Loucy (cell line): ENCODE results near the gene KLHL2.

ENCODE experiments used
- H2AFZ ChIP-seq: fragments of 200-600 bp; sonication (generic); 2 replicates; pipeline ENCODE4 v1.6.0; 2016; ENCODE audit warnings: antibody characterized with exemption, mild to moderate bottlenecking, low read length, moderate library complexity
- H3F3A ChIP-seq: fragments of 200-600 bp; 2 replicates; pipeline ENCODE4 v1.6.0; 2016; ENCODE audit warnings: antibody characterized with exemption, low read depth, mild to moderate bottlenecking
- H3K27me3 ChIP-seq: fragments of 200-600 bp; sonication (generic); 2 replicates; pipeline ENCODE4 v1.6.1; 2014; ENCODE audit warnings: low read length, mild to moderate bottlenecking; ENCODE audit not compliant: insufficient read depth, poor library complexity, severe bottlenecking
- H3K36me3 ChIP-seq: fragments of 200-600 bp; sonication (generic); 2 replicates; pipeline ENCODE4 v1.6.1; 2016; ENCODE audit warnings: low read length; ENCODE audit not compliant: insufficient read depth
- H3K4me1 ChIP-seq: fragments of 200-600 bp; sonication (generic); 2 replicates; pipeline ENCODE4 v1.5.1; 2014; ENCODE audit warnings: low read length, mild to moderate bottlenecking; ENCODE audit not compliant: insufficient read depth, poor library complexity, severe bottlenecking
- H3K4me2 ChIP-seq: fragments of 200-600 bp; sonication (generic); 2 replicates; pipeline ENCODE4 v1.6.0; 2014; ENCODE audit warnings: antibody characterized with exemption, low read length, low read depth, mild to moderate bottlenecking; ENCODE audit not compliant: poor library complexity, severe bottlenecking
- H3K4me3 ChIP-seq: fragments of 200-600 bp; sonication (generic); 2 replicates; pipeline ENCODE4 v1.5.1; 2014; ENCODE audit warnings: low read length, mild to moderate bottlenecking, mixed read lengths; ENCODE audit not compliant: poor library complexity, severe bottlenecking
- H3K79me2 ChIP-seq: fragments of 200-600 bp; sonication (generic); 2 replicates; pipeline ENCODE4 v1.6.1; 2014; ENCODE audit warnings: low read length; ENCODE audit not compliant: insufficient read depth
- H3K9ac ChIP-seq: fragments of 200-600 bp; sonication (generic); 2 replicates; pipeline ENCODE4 v1.6.0; 2014; ENCODE audit warnings: mild to moderate bottlenecking, low read depth, low read length, moderate library complexity; ENCODE audit not compliant: poor library complexity, severe bottlenecking
- H3K9me2 ChIP-seq: fragments of 200-600 bp; sonication (generic); replicated peaks from 2 replicates; pipeline ENCODE4 v1.6.1; 2016; ENCODE audit warnings: low read depth, low read length, mixed read lengths
- H3K9me3 ChIP-seq: fragments of 200-600 bp; sonication (generic); 2 replicates; pipeline ENCODE4 v1.6.1; 2014; ENCODE audit warnings: mild to moderate bottlenecking, antibody characterized with exemption, low read length, low read depth; ENCODE audit not compliant: insufficient read depth
- H4K20me1 ChIP-seq: fragments of 200-600 bp; sonication (generic); 2 replicates; pipeline ENCODE4 v1.6.0; 2014; ENCODE audit warnings: antibody characterized with exemption, low read length, mild to moderate bottlenecking; ENCODE audit not compliant: insufficient read depth, poor library complexity, severe bottlenecking
- CTCF ChIP-seq: fragments of 200-600 bp; sonication (generic); conservative IDR thresholded peaks from 2 replicates; pipeline ENCODE4 v1.5.1; 2014; ENCODE audit warnings: mild to moderate bottlenecking, antibody characterized with exemption, low read length
- EZH2phosphoT487 ChIP-seq: fragments of 200-600 bp; IDR thresholded peaks from 2 replicates; pipeline ENCODE4 v1.6.1; 2018; ENCODE audit warnings: antibody characterized with exemption, mild to moderate bottlenecking, moderate library complexity, borderline replicate concordance

The KLHL2 gene

GRCh38 chr4:165364452-165365080 lies 157.2 kb downstream of the KLHL2 start:
- Histone ChIP-seq H3K4me3 (no peak overlapping the region), H3K9ac (no peak overlapping the region), H4K20me1 (no peaks in the 10 kb centered on the region), H3K36me3 (no peaks in the 10 kb centered on the region), H3K4me1 (no peaks in the 10 kb centered on the region), H3K79me2 (no peaks in the 10 kb centered on the region), H2AFZ (no peak overlapping the region), H3F3A (no peaks in the 10 kb centered on the region), H3K9me3 (no peaks in the 10 kb centered on the region), H3K4me2 (no peak overlapping the region), H3K27me3 (no peaks in the 10 kb centered on the region), H3K9me2 (no peaks in the 10 kb centered on the region)
- no peak for TF ChIP-seq EZH2phosphoT487
- no peak for TF ChIP-seq CTCF

GRCh38 chr4:165367040-165367439 lies 159.7 kb downstream of the KLHL2 start:
- Histone ChIP-seq H3K9me2 (no peaks in the 10 kb centered on the region), H3K9me3 (no peaks in the 10 kb centered on the region), H3K27me3 (peaks cover 16% of the 10 kb centered on the region), H3F3A (no peaks in the 10 kb centered on the region), H3K4me1 (no peaks in the 10 kb centered on the region), H3K9ac (no peak overlapping the region), H3K79me2 (no peaks in the 10 kb centered on the region), H3K4me3 (no peak overlapping the region), H3K36me3 (no peaks in the 10 kb centered on the region), H3K4me2 (no peak overlapping the region), H4K20me1 (no peaks in the 10 kb centered on the region), H2AFZ (no peak overlapping the region)
- TF ChIP-seq EZH2phosphoT487 (no peak), CTCF (no peak)

- H3K27me3 ChIP-seq, result peaks cover 19% of the 10 kb centered on the region
- H3K9ac ChIP-seq, result no peak overlapping the region
- no peaks in the 10 kb centered on the region for H3K9me2 ChIP-seq
- H3K9me3 ChIP-seq, result no peaks in the 10 kb centered on the region
- no peaks in the 10 kb centered on the region for H4K20me1 ChIP-seq
- no peak for TF ChIP-seq EZH2phosphoT487
- no peak for TF ChIP-seq CTCF
- H3K79me2 ChIP-seq, result no peaks in the 10 kb centered on the region
- no peak overlapping the region for H3K4me2 ChIP-seq
- H3K4me1 ChIP-seq, result no peaks in the 10 kb centered on the region
- H3K36me3 ChIP-seq, result no peaks in the 10 kb centered on the region
- no peak overlapping the region for H2AFZ ChIP-seq
- no peaks in the 10 kb centered on the region for H3F3A ChIP-seq
- H3K4me3 ChIP-seq, result no peak overlapping the region
Measured at GRCh38 chr4:165368114-165368513, 160.8 kb downstream of the KLHL2 start.
